ENCODE measurements around the gene SLC24A4.

GRCh38 chr14:92512807-92513203 is 189.8 kb downstream of the SLC24A4 start:
- TF ChIP-seq CTCF (conservative IDR thresholded peaks at IDR 0.05; ENCODE audit: low read length) (no peak), EZH2phosphoT487 (IDR thresholded peaks at IDR 0.05; ENCODE audit: borderline replicate concordance) (no peak)
